Glomerular endothelial cell (primary cell): Measurements from ENCODE around the gene TCF7L2. TPM values are rescaled to one million over a fixed set of nuclear protein-coding genes. Genes with fewer than 3 reads are reported as not detected.

Experiments
- DNase-seq: peaks from one replicate; pipeline ENCODE4 v3.0.0-alpha.2; 2011; ENCODE audit warnings: low read depth, low spot score; ENCODE audit errors: extremely low read depth
- total RNA-seq: library from RNA; depleted of rRNA; stranded (reverse); fragments of >200 nt; gene quantifications from 2 replicates; pipeline ENCODE4 v1.2.3, GENCODE V29; 2015

Gene TCF7L2
- total RNA-seq, 1 donor from 2014 or later, result 15.5 TPM

DNA sequence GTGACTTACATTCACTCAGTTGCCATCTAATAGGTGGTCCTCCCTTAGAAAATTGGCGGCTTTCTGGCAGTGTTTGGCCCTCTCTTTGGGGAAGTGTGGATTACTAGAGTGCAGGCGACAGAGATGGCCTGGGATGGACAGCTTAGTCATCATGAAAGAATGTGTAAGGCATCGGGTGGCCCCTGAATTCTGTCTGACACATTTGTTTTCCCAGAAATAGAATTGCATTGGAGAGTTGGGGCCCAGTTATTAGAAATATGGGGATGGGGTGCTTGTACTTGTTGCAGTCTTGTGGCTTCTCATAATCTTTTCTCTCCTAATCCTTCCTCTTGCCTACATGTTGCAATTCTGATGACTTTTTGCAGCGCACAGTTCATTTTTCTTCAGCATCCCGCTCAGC, 13.8 kb downstream of the TCF7L2 start:
- DNase-seq, result no peak

DNA sequence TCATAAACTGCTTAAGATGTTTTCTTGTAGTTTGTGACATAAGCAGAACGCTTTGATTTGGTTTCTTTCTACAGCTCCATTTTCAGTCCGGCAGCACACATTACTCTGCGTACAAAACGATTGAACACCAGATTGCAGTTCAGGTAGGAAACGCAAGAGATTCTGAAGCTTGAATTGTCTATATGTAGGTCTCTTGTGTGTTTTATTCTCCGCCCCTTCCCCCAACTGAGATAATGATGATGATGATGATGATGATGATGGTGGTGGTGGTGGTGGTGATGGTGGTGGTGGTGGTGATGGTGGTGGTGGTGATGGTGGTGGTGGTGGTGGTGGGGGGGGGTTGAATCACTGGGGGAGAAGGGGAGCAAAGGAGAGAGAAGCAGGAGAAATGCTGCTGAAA, 14.4 kb downstream of the TCF7L2 start:
- no peak for DNase-seq

DNA sequence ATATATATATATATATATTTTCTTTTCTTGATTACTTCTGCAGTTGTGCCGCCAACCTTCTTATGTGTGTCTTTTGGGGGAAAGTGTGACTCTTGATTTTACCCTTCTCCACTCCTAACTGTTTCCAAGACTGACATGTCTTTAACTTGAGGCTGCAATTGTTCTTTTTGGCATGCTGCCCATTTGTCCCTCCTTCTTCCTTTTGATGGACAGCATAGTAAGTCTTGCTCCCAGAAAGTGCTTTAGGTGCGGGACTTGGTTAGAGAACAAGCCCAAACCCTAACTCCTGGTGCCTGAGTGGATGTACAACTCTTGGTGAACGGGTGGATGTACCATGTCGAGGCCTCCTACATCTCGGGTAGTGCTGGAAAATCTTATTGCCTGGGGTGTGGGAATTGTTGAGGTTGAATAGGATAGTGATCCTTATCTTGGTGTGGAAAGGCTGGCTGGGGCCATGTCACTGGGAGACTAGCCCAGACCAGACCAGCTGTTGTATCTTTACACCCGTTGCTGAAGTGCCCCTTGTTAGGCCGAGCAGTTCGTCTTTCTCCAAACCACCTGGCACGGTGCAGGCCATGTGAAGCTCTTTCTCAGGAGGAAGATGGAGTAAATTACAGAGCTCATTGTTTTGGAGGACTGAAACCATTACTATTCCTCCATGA, 16.3 kb downstream of the TCF7L2 start:
- DNase-seq, result no peak

DNA sequence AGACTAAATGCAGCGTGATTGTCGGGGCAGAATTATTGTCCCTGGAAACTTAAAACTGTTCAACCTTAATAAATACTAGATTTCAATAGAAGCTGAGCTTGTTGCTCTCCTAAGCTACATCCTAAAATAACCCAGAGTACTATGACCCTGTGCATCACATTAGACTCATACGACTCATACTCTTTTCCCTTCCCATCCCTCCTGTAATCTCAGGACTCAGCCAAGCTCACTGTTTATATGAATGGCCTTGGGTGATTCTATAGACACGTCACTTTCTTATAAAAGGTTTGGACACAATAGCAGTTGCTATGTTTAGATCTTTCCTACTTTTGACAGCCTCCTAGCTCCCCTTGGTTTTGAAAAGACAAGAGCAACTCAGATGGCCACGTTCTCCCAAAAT, 17.2 kb downstream of the TCF7L2 start:
- DNase-seq, result no peak

DNA sequence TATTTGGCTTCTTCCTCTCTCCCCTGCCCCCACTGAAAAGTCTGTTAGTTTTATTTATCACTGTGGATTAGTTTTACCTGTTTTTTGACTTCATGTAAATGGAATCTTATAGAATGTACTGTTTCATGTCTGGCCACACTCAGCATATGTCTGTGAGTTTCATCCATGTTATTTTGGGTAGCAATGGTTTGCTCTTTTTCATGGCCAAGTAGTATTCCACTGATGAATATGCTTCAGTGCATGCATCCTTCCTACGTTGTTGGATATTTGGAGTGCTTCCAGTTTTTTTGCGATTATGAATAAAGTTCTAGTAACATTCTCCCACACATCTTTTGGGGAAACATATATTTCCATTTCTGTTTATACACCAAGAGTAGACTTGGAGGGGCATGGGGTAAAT, 19.1 kb downstream of the TCF7L2 start:
- no peak for DNase-seq

DNA sequence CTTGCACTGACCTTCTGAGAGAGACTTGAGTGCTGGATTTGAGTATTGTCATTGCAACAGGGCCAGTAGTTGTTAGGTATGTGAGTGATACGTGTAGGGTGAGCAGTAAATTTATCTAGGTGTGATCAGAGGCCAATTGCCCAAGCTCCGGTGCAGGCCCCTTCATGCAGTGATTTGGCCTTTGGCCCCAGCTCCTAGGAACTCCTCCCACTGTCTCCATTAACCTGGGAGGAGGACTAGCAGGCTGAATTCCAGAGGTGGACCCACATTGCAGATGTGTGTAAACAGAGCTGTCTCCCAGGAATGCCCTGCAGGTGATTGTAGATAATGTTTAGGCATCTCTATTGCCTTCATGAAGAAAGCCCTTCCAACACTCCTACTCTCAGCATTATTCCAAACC, 19.5 kb downstream of the TCF7L2 start:
- no peak for DNase-seq

DNA sequence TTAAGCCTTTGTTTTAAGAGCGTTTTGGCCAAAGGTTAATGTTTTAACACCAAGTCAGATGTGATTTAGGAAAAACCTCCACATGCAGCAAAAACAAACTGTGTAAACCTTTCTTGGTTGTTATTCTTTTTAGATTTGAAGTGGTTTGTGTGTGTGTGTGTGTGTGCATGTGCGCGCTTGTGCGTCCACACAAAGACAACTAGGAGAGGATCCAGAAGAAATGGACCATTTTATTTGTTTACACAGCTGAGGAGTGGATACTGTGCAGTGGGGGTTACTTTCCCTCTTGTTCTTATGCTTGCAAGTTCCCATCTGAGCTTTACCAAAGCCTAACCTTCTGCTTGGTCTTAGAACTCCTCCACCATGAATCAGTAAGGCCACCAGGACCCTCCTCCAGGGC, 20.0 kb downstream of the TCF7L2 start:
- DNase-seq, result no peak

DNA sequence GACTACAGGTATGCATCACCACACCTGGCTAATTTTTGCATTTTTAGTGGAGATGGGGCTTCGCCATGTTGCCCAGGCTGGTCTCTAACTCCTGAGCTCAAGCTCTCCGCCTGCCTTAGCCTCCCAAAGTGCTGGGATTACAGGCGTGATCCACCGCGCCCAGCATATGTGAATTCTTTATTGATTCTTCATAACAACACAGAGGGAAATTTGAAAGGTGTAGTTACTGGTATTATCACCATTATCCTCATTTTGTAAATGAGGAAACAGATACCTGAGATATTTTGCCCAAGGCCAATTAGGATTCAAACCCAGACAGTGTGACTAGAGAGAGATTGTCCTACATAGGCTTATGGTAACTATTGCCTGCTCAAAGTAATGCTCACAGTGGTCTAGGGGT, 22.6 kb downstream of the TCF7L2 start:
- no peak for DNase-seq

DNA sequence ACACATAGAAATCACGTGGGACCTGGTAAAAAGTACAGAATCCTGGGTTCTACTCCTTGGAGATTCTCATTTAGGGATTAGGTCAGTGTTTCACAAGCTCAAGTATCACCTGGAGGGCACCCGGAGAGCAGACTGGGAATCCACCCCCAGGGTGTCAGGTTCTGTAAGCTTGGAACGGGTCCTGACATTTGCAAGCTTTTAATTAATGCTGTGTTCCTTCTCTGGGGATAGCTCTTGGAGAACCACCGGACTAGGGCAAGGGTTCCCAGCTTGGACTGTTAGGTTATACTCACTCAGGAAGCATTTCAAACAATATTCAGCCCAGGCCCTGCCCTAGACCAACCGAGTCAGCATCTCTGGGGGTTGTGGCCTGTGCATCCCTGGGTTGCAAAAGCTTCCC, 23.0 kb downstream of the TCF7L2 start:
- DNase-seq, result no peak

DNA sequence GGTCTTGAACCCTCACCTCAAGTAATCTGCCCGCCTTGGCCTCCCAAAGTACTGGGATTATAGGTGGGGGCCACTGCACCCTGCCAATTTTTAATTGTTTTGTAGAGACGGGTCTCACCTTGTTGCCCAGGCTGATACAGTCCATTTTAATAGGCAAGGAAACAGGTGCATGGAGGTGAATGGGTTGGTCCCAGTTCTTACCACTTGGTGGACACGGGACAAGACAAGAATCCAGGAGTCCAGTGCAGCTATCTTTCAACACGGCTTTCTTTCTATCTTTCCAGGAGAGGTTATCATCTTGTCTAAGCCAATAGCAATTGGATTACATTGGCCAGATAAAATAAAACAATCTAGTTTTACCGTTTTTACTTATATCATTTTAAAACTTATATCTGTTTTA, 23.8 kb downstream of the TCF7L2 start:
- DNase-seq, result no peak

DNA sequence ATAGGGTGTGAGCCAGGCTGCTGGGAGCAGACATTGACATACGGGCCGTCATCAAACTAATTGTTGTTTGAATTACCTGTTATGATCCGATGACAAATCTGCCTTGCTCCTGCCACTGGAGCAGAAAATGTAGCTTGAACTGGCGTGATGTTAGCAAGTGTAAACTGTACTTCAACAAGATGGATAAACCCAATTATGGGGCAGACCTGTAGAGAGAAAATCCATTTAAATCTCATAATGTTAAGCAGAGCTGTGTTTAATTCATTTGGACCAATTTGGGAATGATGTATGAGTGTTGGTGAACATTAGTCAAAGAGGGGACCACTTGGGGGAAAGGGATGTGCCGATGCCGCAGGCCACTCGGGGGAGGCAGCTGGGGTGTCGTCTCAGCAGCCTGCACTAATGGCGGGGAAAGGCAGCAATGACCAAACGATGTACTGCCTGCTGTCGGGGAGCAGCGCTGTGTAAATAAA, 27.4 kb downstream of the TCF7L2 start:
- no peak for DNase-seq

DNA sequence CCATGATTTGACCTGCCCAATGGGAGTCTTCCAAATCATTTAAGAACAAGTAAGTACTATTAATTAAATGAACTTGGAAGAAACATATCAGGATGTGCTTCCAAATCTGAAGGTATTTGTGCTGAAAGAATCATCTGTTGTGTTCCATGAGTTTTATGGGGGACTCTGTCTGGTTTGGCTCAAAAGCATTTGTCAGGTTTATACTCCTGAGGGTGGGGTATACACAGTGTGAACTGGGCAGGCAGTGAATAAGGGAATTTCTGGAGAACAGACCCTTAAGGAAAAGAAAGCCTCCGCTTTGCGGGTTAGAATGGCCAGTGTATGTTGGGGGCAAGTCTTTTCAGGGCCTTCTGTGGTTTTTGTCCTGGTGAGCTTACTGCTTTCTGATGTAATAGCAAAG, 29.9 kb downstream of the TCF7L2 start:
- DNase-seq, result no peak

DNA sequence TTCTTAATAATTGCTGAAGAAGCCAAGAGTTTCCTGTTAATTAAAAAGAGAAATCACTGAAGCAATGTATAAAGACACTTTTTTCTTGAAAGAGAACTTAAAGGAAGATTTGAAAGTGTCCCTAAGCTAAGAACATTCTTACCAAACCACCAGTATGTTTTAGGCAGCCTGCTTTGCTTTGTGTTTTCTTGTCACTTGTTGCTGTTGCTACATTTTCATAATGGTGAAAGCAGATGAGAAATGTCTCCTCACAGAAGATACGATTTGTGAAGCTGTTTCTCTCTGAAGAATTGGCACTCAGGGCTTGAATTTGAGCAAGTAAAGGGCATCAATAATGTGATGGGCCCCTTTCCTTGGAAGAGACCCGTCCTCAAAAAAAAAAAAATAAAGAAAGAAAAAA, 30.9 kb downstream of the TCF7L2 start:
- no peak for DNase-seq

DNA sequence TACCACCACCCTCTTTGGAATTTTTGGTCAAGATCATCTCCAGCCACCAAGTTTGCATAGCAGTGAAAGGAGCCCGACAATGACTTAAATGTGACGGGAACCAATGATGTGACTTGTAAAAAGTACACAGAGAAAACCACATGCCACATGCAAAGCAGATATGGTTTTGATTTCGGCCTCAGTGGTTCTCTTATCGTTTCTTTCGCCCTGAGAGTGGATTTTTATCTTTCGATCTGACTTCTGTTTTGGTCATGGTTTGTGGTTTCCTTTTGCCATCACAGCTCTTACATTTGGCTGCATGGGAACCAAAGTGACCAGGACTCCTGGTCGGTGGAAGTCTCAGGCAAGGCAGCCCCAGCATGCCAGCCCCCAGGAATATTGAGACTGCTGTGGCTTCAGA, 31.5 kb downstream of the TCF7L2 start:
- DNase-seq, result no peak

DNA sequence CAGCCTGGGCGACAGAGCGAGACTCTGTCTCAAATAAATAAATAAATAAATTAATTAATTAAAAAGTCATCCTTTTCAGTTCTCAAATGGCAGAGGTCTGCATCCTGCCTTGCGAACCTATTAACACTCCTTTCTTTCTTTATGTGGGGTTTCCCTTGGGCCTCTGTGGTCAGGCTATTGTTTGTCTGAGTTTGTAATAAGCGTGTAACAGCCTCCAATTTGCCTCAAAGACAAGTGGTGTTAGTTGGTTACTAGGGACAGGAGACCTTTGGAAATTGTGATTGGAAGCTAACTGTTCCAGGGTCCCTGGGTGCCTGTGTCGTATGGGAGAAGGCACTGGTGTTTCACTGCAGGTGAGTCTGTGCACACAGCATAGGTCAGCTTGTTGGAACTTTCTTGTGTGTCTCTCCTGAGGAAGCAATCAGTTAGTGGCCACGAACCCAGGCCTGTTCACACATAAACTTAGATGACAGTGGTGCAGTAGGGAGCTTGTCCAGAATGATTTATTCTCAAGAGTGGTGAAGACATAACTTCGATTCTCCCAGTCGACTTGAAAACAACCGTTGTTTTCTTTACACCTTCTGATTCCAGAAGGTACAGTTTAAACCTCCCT, 33.5 kb downstream of the TCF7L2 start:
- no peak for DNase-seq

DNA sequence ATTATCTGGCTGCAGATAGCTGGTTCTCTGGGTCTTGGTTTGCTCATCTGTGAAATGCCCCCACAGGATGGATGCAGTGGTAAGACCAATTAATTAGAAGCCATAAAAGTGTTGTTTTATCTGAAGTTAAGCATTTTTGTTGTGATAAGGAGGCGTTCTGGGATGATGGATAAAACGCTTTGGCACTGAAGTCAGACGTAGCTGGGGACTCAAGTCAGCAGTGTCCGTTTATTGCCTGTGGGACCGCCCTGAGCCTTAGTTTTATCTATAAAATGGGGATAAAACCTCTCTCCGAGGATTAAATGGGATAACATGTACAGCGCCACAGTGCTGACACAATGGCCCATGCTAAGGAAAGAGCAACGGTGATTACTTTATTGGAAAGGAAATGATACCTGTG, 34.7 kb downstream of the TCF7L2 start:
- no peak for DNase-seq

DNA sequence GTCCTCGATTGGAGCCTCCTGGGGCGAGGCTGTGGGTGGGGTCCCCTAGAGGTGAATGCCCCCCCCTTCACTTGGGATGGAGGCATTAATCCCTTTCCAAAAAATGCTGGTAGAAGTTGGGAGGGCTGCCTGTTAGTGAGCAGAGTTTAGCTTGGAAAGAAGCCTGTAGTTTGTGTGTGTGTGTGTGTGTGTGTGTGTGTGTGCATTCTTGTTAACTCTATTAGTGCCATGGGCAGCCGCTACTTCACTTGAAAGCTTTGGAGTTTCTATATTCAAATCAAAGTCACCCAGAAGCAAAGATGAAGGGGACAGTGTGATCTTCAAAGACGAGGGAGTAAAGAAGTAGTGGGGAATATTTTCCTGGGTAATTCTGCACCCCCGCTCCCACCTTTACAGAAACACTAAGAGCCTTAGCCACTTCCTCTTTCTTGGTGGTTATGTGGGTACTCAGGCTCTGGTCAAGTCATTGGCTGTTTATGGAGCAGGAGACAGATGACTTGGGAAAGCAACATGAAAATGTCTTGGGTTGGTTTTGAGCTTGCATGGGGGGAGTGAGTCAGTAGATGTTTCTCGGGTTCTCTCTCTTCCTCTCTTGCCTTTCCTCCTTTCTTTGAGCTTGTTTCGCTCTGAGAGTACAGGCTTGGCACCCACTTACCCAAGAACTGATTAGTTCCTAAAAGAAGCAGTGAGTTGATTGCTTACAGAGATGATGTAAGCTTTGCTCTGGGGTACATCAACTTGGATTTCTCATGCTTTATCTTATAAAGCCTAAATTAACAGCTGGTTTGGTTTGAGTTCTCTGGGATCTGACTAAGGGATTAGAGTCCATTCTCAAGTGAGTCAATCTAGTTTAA, 35.9 kb downstream of the TCF7L2 start:
- no peak for DNase-seq

DNA sequence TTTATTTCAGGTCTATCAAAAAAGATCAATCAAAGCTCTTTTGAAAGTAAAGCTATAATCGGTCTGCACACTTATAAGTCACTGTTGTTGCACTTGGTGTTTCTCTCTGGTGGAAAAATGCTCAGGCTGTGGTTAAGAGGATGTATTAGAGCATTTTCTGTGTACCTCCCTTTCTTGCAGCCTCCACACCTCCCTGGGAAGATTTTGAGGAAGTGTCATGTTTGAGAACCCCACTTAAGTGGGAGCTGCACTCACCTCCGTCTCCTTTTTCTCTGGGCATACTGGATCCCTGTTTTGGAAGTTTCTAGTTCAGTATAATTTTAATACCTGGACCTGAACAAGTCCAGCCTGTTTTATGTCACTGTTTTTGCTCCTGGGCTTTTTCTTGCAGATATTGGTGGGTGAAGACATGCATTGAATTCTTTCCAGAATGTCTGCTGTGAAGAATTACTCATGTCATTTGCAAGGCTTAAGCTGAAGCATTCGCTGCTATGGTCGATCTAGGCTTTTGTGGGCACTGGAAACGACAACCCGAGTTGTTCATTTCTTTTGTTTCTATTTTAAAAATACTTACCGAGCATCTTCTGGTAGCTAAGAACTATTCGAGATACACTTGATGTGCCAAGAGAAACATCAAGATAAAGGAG, 36.6 kb downstream of the TCF7L2 start:
- DNase-seq, result no peak

DNA sequence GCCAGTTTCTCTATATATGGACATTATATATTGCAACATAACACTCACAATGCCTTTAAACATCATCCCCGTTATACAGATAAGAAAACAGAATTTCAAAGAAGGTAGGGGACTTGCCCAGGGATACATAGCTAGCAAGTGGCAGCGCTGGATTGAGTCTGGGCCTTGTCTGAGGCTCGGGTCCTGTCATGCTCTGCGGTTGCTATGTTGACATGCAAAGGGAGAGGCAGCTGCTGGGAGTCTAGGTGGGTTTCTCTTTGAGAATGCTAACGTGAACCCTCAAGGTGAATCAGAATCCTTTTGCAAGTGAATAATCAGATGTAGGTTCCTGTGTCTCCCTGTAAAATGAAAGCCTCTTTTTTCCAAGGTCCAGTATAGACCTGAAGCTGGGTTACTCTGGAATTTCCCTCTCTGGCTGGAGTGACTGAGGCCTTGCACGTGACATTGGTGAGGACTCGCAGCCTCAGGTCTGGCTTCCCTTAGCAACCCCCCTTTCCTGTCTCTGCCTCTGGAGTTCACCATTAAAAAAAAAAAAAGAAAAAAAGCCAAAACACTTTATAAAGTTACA, 38.9 kb downstream of the TCF7L2 start:
- DNase-seq, result no peak

DNA sequence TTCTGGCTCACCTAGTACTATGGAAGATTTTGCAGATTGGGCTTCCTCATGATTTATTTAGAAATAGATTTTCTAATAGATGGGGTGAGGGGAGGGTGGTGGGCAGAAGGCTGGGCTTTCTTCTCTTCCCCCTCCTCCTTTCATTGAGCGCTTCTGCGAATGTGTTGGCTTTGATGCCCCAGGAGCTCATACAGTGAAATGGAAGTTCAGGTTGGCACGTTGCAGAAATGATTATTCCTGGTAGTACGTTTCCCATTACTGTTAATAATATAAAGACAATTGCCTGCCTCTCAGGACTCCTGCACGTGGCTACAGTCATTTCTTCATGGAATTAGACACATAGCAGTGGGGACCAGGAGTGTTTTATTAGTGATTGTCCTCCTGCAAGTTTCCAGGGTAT, 39.8 kb downstream of the TCF7L2 start:
- no peak for DNase-seq

DNA sequence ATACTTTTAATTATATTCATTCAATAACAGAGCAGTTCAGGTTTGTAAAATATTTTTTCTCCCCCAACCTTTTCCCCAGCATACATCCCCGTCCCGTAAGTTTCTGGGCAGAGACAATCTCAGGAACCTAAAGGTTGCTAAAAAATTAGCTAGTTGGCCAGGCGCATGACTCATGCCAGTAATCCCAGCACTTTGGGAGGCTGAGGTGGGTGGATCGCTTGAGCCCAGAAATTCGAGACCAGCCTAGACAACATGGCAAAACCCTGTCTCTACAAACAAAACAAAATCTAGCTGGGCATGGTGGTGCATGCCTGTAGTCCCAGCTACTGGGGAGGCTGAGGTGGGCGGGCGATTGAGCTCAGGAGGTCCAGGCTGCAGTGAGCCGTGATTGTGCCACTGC, 40.2 kb downstream of the TCF7L2 start:
- DNase-seq, result no peak
